ENCODE data around the gene TMEM101.

GRCh38 chr17:43995150-43995471 lies 19.7 kb downstream of the TMEM101 start:
- TF ChIP-seq POLR2A (IDR thresholded peaks at IDR 0.05; ENCODE audit: low read length) (no peak), GATA1 (IDR thresholded peaks at IDR 0.05; ENCODE audit: low read depth, low read length) (no peak)

All from erythroblast (primary cell).